ENCODE results near the gene USP38.

USP38 gene

GRCh38 chr4:143270256-143270838, 85.6 kb downstream of the USP38 start:
- DNase-seq (ENCODE audit: low spot score) = no peak
